A673 (cell line): Measurements from ENCODE around the gene CYTH1.

Experiments used
- CTCF ChIP-seq: fragments of 300-800, 200-600 bp; sonication (generic); conservative IDR thresholded peaks from 2 replicates; pipeline ENCODE4 v1.5.1; 2017; ENCODE audit warnings: low read depth, mild to moderate bottlenecking, antibody characterized with exemption, low read length, moderate library complexity, mixed read lengths
- EZH2 ChIP-seq: fragments of 200-600 bp; sonication (generic); IDR thresholded peaks from 2 replicates; pipeline ENCODE4 v1.6.1; 2017; ENCODE audit warnings: borderline replicate concordance, low read depth, mild to moderate bottlenecking, mixed read lengths, antibody characterized with exemption, low read length; ENCODE audit not compliant: poor library complexity, severe bottlenecking

- no peak for TF ChIP-seq CTCF
- TF ChIP-seq EZH2 = no peak
Measured at GRCh38 chr17:78641243-78641642, 140.8 kb downstream of the CYTH1 start.
